ENCODE measurements around the gene CYP26B1. TPM values are rescaled to one million over a fixed set of nuclear protein-coding genes. Genes with fewer than 3 reads are reported as not detected.

Gene CYP26B1
- total RNA-seq, 1 experiment from 2014 or later, result 1.7 TPM

- peaks cover 17% of the 10 kb centered on the region for H3K27me3 Mint-ChIP-seq (ENCODE audit: insufficient read depth, unreplicated experiment)
- H3K9me3 ChIP-seq, result no peaks in the 10 kb centered on the region
- POLR2A ChIA-PET, result no interaction called here
- H3K9me3 Mint-ChIP-seq (ENCODE audit: unreplicated experiment), result no peaks in the 10 kb centered on the region
- no peak overlapping the region for H3K27ac Mint-ChIP-seq (ENCODE audit: unreplicated experiment)
- H3K4me3 Mint-ChIP-seq (ENCODE audit: unreplicated experiment), result no peak overlapping the region
- BruUV-seq (replicated peaks), result no TSS peak
- intact Hi-C loops (cut with micrococcal nuclease; ENCODE audit: unreplicated experiment), result no loop called here
- no peak for DNase-seq
- H3K4me1 ChIP-seq, result 0 out of 2 replicates have a peak, but pooled peaks cover 3% of the 10 kb centered on the region
- no peak overlapping the region for H3K4me3 ChIP-seq (ENCODE audit: low read depth, low read length)
- no peaks in the 10 kb centered on the region for H3K36me3 ChIP-seq (ENCODE audit: control insufficient read depth, insufficient read depth, low read length)
- H3K4me1 Mint-ChIP-seq (ENCODE audit: low read depth, unreplicated experiment), result no peaks in the 10 kb centered on the region
- H3K36me3 Mint-ChIP-seq (ENCODE audit: insufficient read depth, unreplicated experiment), result no peaks in the 10 kb centered on the region
- CTCF ChIA-PET, result interaction anchor here (1.2 kb wide), 1 partner anchor 8 kb away, joined by 3 read pairs; no protein-coding TSS in a partner anchor
- TF ChIP-seq CTCF (IDR thresholded peaks at IDR 0.05; ENCODE audit: insufficient read depth in 1 of 2, low read depth in 1 of 2, low read length in 1 of 2, severe bottlenecking in 1 of 2, unreplicated experiment in 1 of 2), result no peak
- no peaks in the 10 kb centered on the region; the same call in 1 of the 2 replicates for H3K27me3 ChIP-seq (replicated peaks; ENCODE audit: control insufficient read depth, insufficient read depth, low read length)
Observed at GRCh38 chr2:72097276-72097675, 50.4 kb downstream of the CYP26B1 start.

- ChIA-PET CTCF (no interaction called here), POLR2A (no interaction called here)
- H3K9me3 ChIP-seq, result no peaks in the 10 kb centered on the region
- intact Hi-C loops (cut with micrococcal nuclease; ENCODE audit: unreplicated experiment), result no loop called here
- H3K27ac Mint-ChIP-seq (ENCODE audit: unreplicated experiment), result no peak overlapping the region
- no peak overlapping the region for H3K4me3 ChIP-seq (ENCODE audit: low read depth, low read length)
- no peak for TF ChIP-seq CTCF (IDR thresholded peaks at IDR 0.05; ENCODE audit: insufficient read depth in 1 of 2, low read depth in 1 of 2, low read length in 1 of 2, severe bottlenecking in 1 of 2, unreplicated experiment in 1 of 2)
- H3K27me3 Mint-ChIP-seq (ENCODE audit: insufficient read depth, unreplicated experiment), result peaks cover 17% of the 10 kb centered on the region
- H3K4me3 Mint-ChIP-seq (ENCODE audit: unreplicated experiment), result no peak overlapping the region
- H3K36me3 ChIP-seq (ENCODE audit: control insufficient read depth, insufficient read depth, low read length), result no peaks in the 10 kb centered on the region
- BruUV-seq (replicated peaks), result no TSS peak
- H3K9me3 Mint-ChIP-seq (ENCODE audit: unreplicated experiment), result no peaks in the 10 kb centered on the region
- 0 out of 2 replicates have a peak, but pooled peaks cover 3% of the 10 kb centered on the region for H3K4me1 ChIP-seq
- no peak for DNase-seq
- no peaks in the 10 kb centered on the region; the same call in 1 of the 2 replicates for H3K27me3 ChIP-seq (replicated peaks; ENCODE audit: control insufficient read depth, insufficient read depth, low read length)
- H3K4me1 Mint-ChIP-seq (ENCODE audit: low read depth, unreplicated experiment), result no peaks in the 10 kb centered on the region
- no peaks in the 10 kb centered on the region for H3K36me3 Mint-ChIP-seq (ENCODE audit: insufficient read depth, unreplicated experiment)
Observed at GRCh38 chr2:72096181-72096580, 51.5 kb downstream of the CYP26B1 start.

- Mint-ChIP-seq H3K4me3 (ENCODE audit: unreplicated experiment) (no peak overlapping the region), H3K27me3 (ENCODE audit: insufficient read depth, unreplicated experiment) (peaks cover 13% of the 10 kb centered on the region), H3K9me3 (ENCODE audit: unreplicated experiment) (no peaks in the 10 kb centered on the region), H3K27ac (ENCODE audit: unreplicated experiment) (no peak overlapping the region), H3K36me3 (ENCODE audit: insufficient read depth, unreplicated experiment) (no peaks in the 10 kb centered on the region), H3K4me1 (ENCODE audit: low read depth, unreplicated experiment) (no peaks in the 10 kb centered on the region)
- Histone ChIP-seq H3K4me1 (0 out of 2 replicates have a peak, but pooled peaks cover 3% of the 10 kb centered on the region), H3K4me3 (ENCODE audit: low read depth, low read length) (no peak overlapping the region), H3K36me3 (ENCODE audit: control insufficient read depth, insufficient read depth, low read length) (no peaks in the 10 kb centered on the region), H3K9me3 (no peaks in the 10 kb centered on the region), H3K27me3 (replicated peaks; ENCODE audit: control insufficient read depth, insufficient read depth, low read length) (no peaks in the 10 kb centered on the region; the same call in 1 of the 2 replicates)
- BruUV-seq (replicated peaks), result no TSS peak
- no peak for DNase-seq
- POLR2A ChIA-PET, result no interaction called here
- intact Hi-C loops (cut with micrococcal nuclease; ENCODE audit: unreplicated experiment), result no loop called here
- CTCF ChIA-PET, result no interaction called here
- no peak for TF ChIP-seq CTCF (IDR thresholded peaks at IDR 0.05; ENCODE audit: insufficient read depth in 1 of 2, low read depth in 1 of 2, low read length in 1 of 2, severe bottlenecking in 1 of 2, unreplicated experiment in 1 of 2)
Observed at GRCh38 chr2:72095364-72095763, 52.3 kb downstream of the CYP26B1 start.
